GM19372 (cell line): ENCODE measurements around the gene SYTL3.
A peak's percentile ranks its signal among the peaks of the same experiment; 100 is the strongest.
"Not testable (repeated sequence)": the region's sequence is repeated elsewhere in the genome, so short reads cannot be mapped to it uniquely, and the experiment has no call there.

ENCODE experiments used
- ATAC-seq: cut with Tn5 transposase; IDR thresholded peaks from one replicate; pipeline ENCODE4 v1.9.1; 2021; ENCODE audit warnings: mild to moderate bottlenecking, low read depth, moderate library complexity; ENCODE audit not compliant: unreplicated experiment

SYTL3 gene

GRCh38 chr6:158686311-158686710 lies 36.5 kb downstream of the SYTL3 start:
- no peak for ATAC-seq

DNA sequence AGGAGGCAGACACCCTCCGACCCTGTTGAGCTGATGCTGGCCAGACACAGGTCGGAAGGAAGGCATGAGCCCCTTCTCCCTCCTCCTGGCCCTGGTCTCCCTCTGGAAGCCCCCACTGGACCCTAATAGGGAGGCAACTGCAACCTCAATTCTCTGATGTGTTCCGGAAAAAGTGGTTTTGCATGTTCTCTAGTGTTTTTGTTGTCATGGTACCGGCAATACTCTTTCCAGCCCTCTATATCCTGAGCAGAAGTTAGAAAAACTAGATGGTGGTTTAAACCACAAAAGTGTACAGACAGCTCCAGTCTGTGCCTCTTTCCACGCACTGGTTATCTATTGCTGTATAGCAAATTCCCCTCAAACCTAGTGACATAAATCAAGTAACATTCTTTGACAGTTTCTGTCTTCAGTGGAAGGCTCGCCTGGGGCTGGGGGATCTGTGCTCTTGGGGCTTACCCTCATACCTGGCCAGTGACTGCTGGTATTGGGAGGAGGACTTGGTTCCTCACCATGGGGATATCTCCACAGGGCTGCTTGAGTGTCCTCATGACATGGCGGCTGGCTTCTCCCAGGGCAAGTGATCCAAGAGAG lies 37.0 kb downstream of the SYTL3 start:
- peak; percentile 66 for ATAC-seq

DNA sequence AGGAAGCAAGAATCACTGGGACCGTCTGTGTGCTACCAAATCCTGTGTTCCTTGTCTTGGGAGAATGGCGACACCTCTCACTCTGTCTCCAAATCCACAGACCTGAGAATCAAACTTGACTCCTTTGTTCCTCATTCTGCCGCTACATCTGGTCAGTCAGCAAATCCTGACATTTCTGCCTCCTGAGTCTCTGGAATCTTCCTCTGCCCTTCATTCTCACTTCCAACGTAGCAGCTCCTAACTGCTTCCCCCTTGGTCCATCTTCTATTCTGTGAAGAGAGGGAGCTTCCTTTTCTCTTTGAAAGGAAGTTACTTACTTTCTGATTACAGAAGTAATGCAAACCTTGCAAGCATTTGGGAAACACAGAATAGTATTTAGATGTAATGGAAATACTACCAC lies 37.7 kb downstream of the SYTL3 start:
- ATAC-seq: no peak

GRCh38 chr6:158688860-158689259 lies 39.0 kb downstream of the SYTL3 start:
- no peak for ATAC-seq

DNA sequence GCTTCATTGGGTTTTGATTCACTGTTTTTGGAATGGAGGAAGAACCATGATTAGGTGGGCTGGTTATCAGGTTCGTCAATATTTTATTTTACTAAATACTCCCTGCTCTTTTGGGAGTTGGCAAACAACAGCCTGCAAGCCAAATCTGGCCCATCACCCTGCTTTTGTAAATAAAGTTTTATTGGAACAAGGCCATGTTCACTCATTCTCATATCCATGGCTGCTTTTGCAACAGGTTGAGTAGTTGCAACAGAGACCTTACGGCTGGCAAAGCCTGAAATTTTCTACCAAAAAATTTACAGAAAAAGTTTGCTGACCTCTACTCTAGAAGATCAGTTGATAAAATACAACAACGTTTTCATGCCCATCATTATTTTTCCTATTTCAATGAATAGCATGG lies 45.1 kb downstream of the SYTL3 start:
- no peak for ATAC-seq

DNA sequence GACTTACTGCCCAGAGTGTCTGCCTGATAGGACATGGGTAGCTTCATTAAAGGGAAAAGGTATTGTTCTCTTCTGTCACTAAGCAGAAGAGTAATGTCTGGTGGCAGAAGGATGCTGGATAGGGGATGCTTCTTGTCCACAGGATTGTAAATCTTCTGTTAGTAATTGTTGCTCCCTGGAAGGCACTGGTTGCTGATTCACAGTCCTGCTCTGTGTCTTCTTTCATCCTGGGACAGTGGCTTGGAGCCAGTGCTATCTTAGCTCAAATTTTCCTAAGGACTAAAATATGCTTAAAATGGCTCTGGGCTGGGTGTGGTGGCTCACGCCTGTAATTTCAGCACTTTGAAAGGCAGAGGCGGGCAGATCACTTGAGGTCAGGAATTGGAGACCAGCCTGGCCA lies 48.0 kb downstream of the SYTL3 start:
- ATAC-seq: no peak

DNA sequence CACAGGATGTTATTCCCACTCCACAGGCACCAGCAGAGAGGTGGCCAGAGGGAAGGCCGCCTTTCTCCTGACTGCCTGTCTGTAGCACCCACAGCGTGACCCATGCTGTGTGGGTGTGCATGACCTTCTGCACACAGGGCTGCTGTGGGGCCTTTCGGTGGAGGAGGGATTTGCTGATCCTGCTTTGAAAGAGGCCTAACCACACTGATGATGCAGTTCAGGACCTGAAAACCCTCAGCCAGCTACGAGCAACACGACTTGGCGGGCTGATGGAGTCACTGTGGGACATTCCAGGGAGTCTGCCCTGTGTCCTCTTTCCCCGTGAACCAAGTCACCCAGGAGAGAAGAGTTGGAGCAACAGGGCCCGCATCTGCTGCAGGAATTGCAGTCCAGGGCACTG lies 49.1 kb downstream of the SYTL3 start:
- no peak for ATAC-seq

DNA sequence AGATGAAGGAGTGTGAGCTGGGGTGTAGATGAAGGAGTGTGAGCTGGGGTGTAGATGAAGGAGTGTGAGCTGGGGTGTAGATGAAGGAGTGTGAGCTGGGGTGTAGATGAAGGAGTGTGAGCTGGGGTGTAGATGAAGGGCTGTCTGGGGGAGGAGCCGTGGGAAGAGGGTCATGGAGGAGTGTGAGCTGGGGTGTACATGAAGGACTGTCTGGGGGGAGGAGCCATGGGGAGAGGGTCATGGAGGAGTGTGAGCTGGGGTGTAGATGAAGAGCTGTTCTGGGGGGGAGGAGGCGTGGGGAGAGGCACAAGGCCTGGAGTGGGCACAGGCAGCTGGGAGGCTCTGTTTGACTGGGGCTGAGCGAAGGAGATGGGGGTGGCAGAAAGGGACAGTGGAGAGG lies 51.4 kb downstream of the SYTL3 start:
- ATAC-seq: not testable (repeated sequence)

- ATAC-seq: no peak
These were observed 53.4 kb downstream of the SYTL3 start for GRCh38 chr6:158703111-158703836.

GRCh38 chr6:158703837-158704822 lies 54.3 kb downstream of the SYTL3 start:
- ATAC-seq: peak; percentile 98

DNA sequence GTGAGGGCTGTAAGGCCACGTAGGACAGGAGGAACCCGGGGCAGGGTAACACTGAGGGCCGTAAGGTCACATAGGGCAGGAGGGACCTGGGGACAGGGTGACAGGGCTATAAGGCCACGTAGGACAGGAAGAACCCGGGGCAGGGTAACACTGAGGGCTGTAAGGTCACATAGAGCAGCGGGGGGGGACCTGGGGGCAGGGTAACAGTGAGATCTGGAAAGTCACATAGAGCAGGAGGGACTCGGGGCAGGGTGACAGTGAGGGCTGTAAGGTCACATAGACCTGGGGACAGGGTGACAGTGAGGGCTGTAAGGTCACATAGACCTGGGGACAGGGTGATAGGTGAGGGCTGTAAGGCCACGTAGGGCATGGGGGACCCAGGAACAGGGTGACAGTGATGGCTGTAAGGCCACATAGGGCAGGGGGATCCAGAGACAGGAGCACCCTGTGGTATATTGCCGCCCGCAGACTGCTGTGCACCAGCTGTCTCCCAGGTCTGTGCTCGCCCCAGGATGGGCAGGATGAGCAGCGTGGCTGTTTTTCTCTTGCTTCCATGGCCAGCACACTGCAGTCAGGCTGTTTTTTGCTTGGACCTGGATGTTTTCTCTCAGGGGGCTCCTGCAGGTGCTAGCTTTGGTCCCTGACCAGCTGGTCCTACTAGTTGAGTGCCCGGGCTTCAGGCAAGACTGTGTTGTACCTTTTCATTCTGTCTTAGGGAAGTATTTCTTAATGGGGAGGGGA lies 55.7 kb downstream of the SYTL3 start:
- no peak for ATAC-seq

GRCh38 chr6:158706369-158706982 lies 56.6 kb downstream of the SYTL3 start:
- ATAC-seq: no peak

GRCh38 chr6:158707120-158707820 lies 57.4 kb downstream of the SYTL3 start:
- ATAC-seq: no peak

DNA sequence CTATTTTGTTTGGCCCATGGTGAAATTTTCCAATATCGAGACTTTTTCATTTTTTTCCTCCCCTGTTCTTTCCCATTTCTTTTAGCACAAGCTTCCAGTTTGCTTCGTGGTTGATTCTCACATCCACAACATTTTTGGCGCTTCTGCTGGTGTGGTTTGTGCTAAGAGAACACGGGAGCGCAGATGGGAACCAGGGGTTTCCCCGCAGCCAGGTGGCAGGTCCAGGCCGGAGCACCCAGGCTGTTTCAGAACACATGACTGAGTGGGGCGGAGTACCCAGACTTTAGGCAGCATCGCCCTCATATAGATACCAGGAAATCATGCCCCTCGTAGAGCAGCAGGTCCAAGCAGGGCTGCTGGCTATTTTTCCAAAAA lies 58.0 kb downstream of the SYTL3 start:
- ATAC-seq: no peak

GRCh38 chr6:158708239-158708638 lies 58.4 kb downstream of the SYTL3 start:
- no peak for ATAC-seq

GRCh38 chr6:158709809-158710208 lies 60.0 kb downstream of the SYTL3 start:
- no peak for ATAC-seq

DNA sequence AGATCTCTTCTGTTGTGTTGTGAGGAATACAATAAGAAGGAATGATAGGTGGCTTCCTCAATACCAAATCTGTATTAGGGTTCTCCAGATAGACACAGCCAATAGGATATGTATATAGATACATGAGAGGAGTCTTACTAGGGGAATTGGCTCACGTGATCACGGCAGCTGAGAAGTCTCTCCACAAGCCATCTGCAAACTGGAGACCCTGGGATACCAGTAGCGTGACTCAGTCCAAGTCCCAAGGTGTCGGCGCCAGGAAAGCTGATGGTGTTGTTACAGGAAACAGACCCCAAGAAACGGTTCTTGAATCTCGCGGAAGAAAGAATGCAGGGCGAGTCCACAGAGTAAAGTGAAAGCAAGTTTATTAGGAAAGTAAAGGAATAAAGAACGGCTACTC lies 61.4 kb downstream of the SYTL3 start:
- no peak for ATAC-seq

DNA sequence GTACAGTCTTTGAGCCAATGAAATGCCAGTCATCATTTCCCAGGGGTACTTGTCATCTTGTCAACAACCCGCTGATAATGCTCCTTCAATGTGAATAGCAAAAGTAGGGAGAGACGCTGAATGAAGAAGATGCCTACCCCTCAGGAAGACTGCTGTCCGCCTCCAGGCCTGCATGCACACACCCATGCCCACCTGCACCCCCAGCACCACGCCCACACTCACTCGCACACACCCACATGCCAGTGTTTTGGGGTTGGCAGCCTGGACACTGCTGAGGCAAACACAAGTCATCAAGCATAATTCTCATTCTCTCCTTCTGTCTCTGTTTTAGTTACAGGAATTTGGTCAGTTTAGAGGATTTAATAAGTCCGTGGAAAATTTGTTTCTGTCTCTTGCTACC lies 63.6 kb downstream of the SYTL3 start:
- no peak for ATAC-seq

- no peak for ATAC-seq
These were observed 64.9 kb downstream of the SYTL3 start for GRCh38 chr6:158714706-158715105.
